Neural progenitor cell (in vitro differentiated cells): ENCODE results near the gene CUL1. TPM values are rescaled to one million over a fixed set of nuclear protein-coding genes. Genes with fewer than 3 reads are reported as not detected.

Experiments
- DNase-seq: peaks from one replicate; pipeline ENCODE4 v3.0.0-alpha.2; 2016; ENCODE audit warnings: low spot score
- H2AFZ ChIP-seq: fragments of 200-600 bp; sonication (generic); replicated peaks from 2 replicates; pipeline ENCODE4 v1.6.1; 2016; ENCODE audit warnings: antibody characterized with exemption
- H3F3A ChIP-seq: fragments of 200-600 bp; sonication (generic); 2 replicates; pipeline ENCODE4 v1.6.1; 2016; ENCODE audit warnings: antibody characterized with exemption, low read depth
- H3K27ac ChIP-seq: fragments of 200-600 bp; sonication (generic); 2 replicates; pipeline ENCODE4 v1.5.1; 2016; ENCODE audit warnings: mild to moderate bottlenecking
- H3K27me3 ChIP-seq: fragments of 200-600 bp; sonication (generic); 2 replicates; pipeline ENCODE4 v1.6.1; 2016; ENCODE audit warnings: mild to moderate bottlenecking, moderate library complexity
- H3K36me3 ChIP-seq: fragments of 200-600 bp; sonication (generic); 2 replicates; pipeline ENCODE4 v1.5.1; 2016
- H3K4me1 ChIP-seq: fragments of 200-600 bp; sonication (generic); 2 replicates; pipeline ENCODE4 v1.6.1; 2016; ENCODE audit warnings: mixed run types
- H3K4me2 ChIP-seq: fragments of 200-600 bp; sonication (generic); 2 replicates; pipeline ENCODE4 v1.6.1; 2016
- H3K4me3 ChIP-seq: fragments of 200-600 bp; sonication (generic); 2 replicates; pipeline ENCODE4 v1.5.1; 2016
- H3K79me2 ChIP-seq: fragments of 200-600 bp; sonication (generic); 2 replicates; pipeline ENCODE4 v1.6.1; 2016; ENCODE audit warnings: low read depth
- H3K9ac ChIP-seq: fragments of 200-600 bp; sonication (generic); 2 replicates; pipeline ENCODE4 v1.6.1; 2016
- H3K9me3 ChIP-seq: fragments of 200-600 bp; sonication (generic); 2 replicates; pipeline ENCODE4 v1.5.1; 2016; ENCODE audit warnings: low read depth
- H4K20me1 ChIP-seq: fragments of 200-600 bp; sonication (generic); 2 replicates; pipeline ENCODE4 v1.6.1; 2016; ENCODE audit warnings: low read depth
- H3K27ac Mint-ChIP-seq: 3 replicates; pipeline ENCODE4 v1.8.0; 2021; ENCODE audit warnings: mixed read lengths
- H3K27me3 Mint-ChIP-seq: 2 replicates; pipeline ENCODE4 v1.8.0; 2022; ENCODE audit warnings: low read depth, mild to moderate bottlenecking, inconsistent platforms, moderate library complexity, mixed read lengths; ENCODE audit not compliant: insufficient read depth
- H3K36me3 Mint-ChIP-seq: 3 replicates; pipeline ENCODE4 v1.8.0; 2021; ENCODE audit warnings: mixed read lengths
- H3K4me1 Mint-ChIP-seq: 3 replicates; pipeline ENCODE4 v1.8.0; 2021; ENCODE audit warnings: mixed read lengths
- H3K4me3 Mint-ChIP-seq: 3 replicates; pipeline ENCODE4 v1.8.0; 2021; ENCODE audit warnings: mild to moderate bottlenecking, moderate library complexity, mixed read lengths
- H3K9me3 Mint-ChIP-seq: 3 replicates; pipeline ENCODE4 v1.8.0; 2020; ENCODE audit warnings: mixed read lengths
- EZH2 ChIP-seq: fragments of 200-600 bp; sonication (generic); IDR thresholded peaks from 2 replicates; pipeline ENCODE4 v1.6.1; 2017; ENCODE audit warnings: antibody characterized with exemption, mild to moderate bottlenecking, moderate library complexity
- EZH2phosphoT487 ChIP-seq: fragments of 200-600 bp; sonication (generic); IDR thresholded peaks from 2 replicates; pipeline ENCODE4 v1.6.1; 2017; ENCODE audit warnings: antibody characterized with exemption
- total RNA-seq: library from RNA; depleted of rRNA; stranded (reverse); fragments of >200 nt; gene quantifications from 2 replicates; pipeline ENCODE4 v1.2.3, GENCODE V29; 2015; ENCODE audit warnings: low replicate concordance
- TF ChIP-seq, protein P1 (sequence below): fragments of 200-600 bp; sonication (generic); IDR thresholded peaks from 2 replicates; pipeline ENCODE4 v1.5.1; 2017; ENCODE audit warnings: antibody characterized with exemption, mild to moderate bottlenecking

Gene CUL1
- total RNA-seq, 1 donor from 2014 or later = 89.3 TPM

DNA sequence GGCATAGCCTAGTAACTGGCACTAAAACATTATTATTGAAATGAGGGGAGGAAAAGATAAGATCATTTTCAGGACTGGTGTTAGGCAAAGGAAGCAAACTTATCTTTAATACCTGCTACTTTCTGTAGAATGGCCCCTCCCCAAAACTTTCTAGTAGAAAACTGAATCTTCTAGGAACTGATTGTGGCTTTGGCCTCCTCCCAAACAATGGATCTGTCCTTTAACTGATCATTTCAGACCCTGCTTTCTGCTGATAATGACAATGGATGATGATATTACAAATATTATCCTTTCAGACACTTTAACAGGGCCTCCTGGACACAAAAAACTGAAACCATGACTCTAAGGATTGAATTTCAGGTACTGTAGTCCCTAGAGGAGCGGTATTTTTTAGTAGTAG lies 130.3 kb downstream of the CUL1 start:
- Histone ChIP-seq H2AFZ (no peak overlapping the region), H3K36me3 (peaks cover 31% of the 10 kb centered on the region), H3K27me3 (no peaks in the 10 kb centered on the region), H3K27ac (no peak overlapping the region), H3K4me1 (no peaks in the 10 kb centered on the region), H3K9ac (no peak overlapping the region), H3K4me2 (no peak overlapping the region), H3F3A (peaks cover 6% of the 10 kb centered on the region), H3K4me3 (no peak overlapping the region), H4K20me1 (peaks cover 31% of the 10 kb centered on the region), H3K79me2 (peaks cover 48% of the 10 kb centered on the region), H3K9me3 (no peaks in the 10 kb centered on the region)
- peaks cover 24% of the 10 kb centered on the region for H3K36me3 Mint-ChIP-seq
- H3K4me1 Mint-ChIP-seq = no peaks in the 10 kb centered on the region
- no peak for DNase-seq
- no peak for TF ChIP-seq EZH2
- no peak for TF ChIP-seq EZH2phosphoT487
- no peak overlapping the region for H3K4me3 Mint-ChIP-seq
- no peaks in the 10 kb centered on the region for H3K9me3 Mint-ChIP-seq
- no peaks in the 10 kb centered on the region for H3K27me3 Mint-ChIP-seq
- no peak overlapping the region for H3K27ac Mint-ChIP-seq

DNA sequence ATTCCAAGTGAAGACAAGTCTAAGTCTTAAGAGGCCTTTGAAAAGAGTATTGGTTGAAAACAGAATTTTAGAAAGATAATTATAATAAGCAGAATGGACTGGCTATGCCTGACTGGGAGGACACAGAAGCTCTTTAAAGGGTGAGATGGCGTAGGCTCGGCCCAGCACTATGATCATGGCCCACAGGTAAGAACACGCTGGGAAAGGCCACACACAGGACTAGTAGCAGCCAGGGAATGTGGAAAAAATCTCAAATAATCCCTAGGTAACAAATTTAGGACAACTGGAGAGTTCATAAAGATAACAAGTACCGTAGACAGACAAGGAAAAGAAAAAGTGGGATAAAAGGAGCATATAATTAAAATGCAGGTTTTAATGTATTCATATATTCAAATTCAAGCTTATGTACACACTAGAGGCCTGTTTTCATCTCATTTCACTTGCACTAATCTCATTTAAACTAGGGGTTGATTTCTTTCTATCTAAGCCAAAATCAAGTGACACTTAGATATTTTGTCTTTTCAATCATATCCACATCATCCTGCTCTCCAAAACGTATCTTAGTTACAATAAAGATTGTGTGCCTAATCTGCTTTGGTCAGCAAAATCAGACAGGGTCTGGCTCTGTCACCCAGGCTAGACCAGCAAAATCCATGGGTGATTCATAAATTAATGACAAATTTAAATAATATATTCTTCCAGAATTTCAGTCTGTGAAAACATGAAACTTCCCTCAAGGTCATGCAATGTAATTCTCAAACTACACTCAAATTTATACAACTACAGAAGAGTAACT lies 132.4 kb downstream of the CUL1 start:
- Mint-ChIP-seq H3K9me3 (no peaks in the 10 kb centered on the region), H3K36me3 (peaks cover 21% of the 10 kb centered on the region), H3K4me3 (no peak overlapping the region), H3K27me3 (no peaks in the 10 kb centered on the region), H3K4me1 (no peaks in the 10 kb centered on the region), H3K27ac (no peak overlapping the region)
- H3K4me1 ChIP-seq = no peaks in the 10 kb centered on the region
- TF ChIP-seq EZH2phosphoT487 (no peak), EZH2 (no peak)
- TF ChIP-seq, protein P1, sequence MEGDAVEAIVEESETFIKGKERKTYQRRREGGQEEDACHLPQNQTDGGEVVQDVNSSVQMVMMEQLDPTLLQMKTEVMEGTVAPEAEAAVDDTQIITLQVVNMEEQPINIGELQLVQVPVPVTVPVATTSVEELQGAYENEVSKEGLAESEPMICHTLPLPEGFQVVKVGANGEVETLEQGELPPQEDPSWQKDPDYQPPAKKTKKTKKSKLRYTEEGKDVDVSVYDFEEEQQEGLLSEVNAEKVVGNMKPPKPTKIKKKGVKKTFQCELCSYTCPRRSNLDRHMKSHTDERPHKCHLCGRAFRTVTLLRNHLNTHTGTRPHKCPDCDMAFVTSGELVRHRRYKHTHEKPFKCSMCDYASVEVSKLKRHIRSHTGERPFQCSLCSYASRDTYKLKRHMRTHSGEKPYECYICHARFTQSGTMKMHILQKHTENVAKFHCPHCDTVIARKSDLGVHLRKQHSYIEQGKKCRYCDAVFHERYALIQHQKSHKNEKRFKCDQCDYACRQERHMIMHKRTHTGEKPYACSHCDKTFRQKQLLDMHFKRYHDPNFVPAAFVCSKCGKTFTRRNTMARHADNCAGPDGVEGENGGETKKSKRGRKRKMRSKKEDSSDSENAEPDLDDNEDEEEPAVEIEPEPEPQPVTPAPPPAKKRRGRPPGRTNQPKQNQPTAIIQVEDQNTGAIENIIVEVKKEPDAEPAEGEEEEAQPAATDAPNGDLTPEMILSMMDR = no peak
- H3K9ac ChIP-seq = no peak overlapping the region
- H2AFZ ChIP-seq = no peak overlapping the region
- peaks cover 23% of the 10 kb centered on the region for H3K36me3 ChIP-seq
- H3K79me2 ChIP-seq = peaks cover 69% of the 10 kb centered on the region
- no peak overlapping the region for H3K4me2 ChIP-seq
- no peaks in the 10 kb centered on the region for H3K9me3 ChIP-seq
- H3K27me3 ChIP-seq = no peaks in the 10 kb centered on the region
- DNase-seq = no peak
- no peak overlapping the region for H3K27ac ChIP-seq
- peaks cover 6% of the 10 kb centered on the region for H3F3A ChIP-seq
- H3K4me3 ChIP-seq = no peak overlapping the region
- peaks cover 40% of the 10 kb centered on the region for H4K20me1 ChIP-seq

- H3K4me1 Mint-ChIP-seq = no peaks in the 10 kb centered on the region
- H3K79me2 ChIP-seq = peaks cover 76% of the 10 kb centered on the region
Measured at GRCh38 chr7:148831782-148832181, 133.1 kb downstream of the CUL1 start.

More at GRCh38 chr7:148831782-148832181, 133.1 kb downstream of the CUL1 start:
- Histone ChIP-seq H4K20me1 (peaks cover 46% of the 10 kb centered on the region), H3K9ac (no peak overlapping the region), H3K9me3 (no peaks in the 10 kb centered on the region), H3F3A (peaks cover 6% of the 10 kb centered on the region), H3K36me3 (peaks cover 16% of the 10 kb centered on the region), H3K4me2 (no peak overlapping the region), H3K27me3 (no peaks in the 10 kb centered on the region), H2AFZ (no peak overlapping the region), H3K4me1 (no peaks in the 10 kb centered on the region), H3K4me3 (no peak overlapping the region), H3K27ac (no peak overlapping the region)
- no peak overlapping the region for H3K4me3 Mint-ChIP-seq
- no peaks in the 10 kb centered on the region for H3K27me3 Mint-ChIP-seq
- peaks cover 24% of the 10 kb centered on the region for H3K36me3 Mint-ChIP-seq
- no peak for DNase-seq
- no peak overlapping the region for H3K27ac Mint-ChIP-seq
- TF ChIP-seq, protein P1 = no peak
- TF ChIP-seq EZH2 = no peak
- no peak for TF ChIP-seq EZH2phosphoT487
- H3K9me3 Mint-ChIP-seq = no peaks in the 10 kb centered on the region
